Natural killer cell (primary cell): ENCODE data around the gene SYNPR. TPM values are rescaled to one million over a fixed set of nuclear protein-coding genes. Genes with fewer than 3 reads are reported as not detected.

Source experiments
- ATAC-seq, 3 donors: fragments of 150-1000 bp in 2 of 3; fragments of 200-7000 bp in 1 of 3; cut with Tn5 transposase; 1 replicate in 1 of 3; 2 replicates in 2 of 3; pipeline ENCODE4 v1.10.0; 2021; ENCODE audit warnings: mild to moderate bottlenecking in 2 of 3, moderate library complexity in 2 of 3
- DNase-seq, 2 donors: peaks; one replicate each; pipeline versions ENCODE4 v3.0.0 to v3.0.0-alpha.2; 2013 to 2021; ENCODE audit warnings: mixed read lengths in 1 of 2
- H3K27ac ChIP-seq: one replicate; pipeline ENCODE4 v1.5.1; 2013; ENCODE audit warnings: mild to moderate bottlenecking, low read length
- H3K27me3 ChIP-seq: one replicate; pipeline ENCODE4 v1.6.1; 2013; ENCODE audit warnings: low read length; ENCODE audit not compliant: control insufficient read depth, insufficient read depth
- H3K36me3 ChIP-seq: one replicate; pipeline ENCODE4 v1.6.1; 2013; ENCODE audit warnings: low read length; ENCODE audit not compliant: control insufficient read depth, insufficient read depth
- H3K4me1 ChIP-seq: one replicate; pipeline ENCODE4 v1.6.1; 2013; ENCODE audit warnings: low read length; ENCODE audit not compliant: control insufficient read depth, insufficient read depth
- H3K4me3 ChIP-seq: one replicate; pipeline ENCODE4 v1.5.1; 2013; ENCODE audit warnings: low read length
- H3K9me3 ChIP-seq: one replicate; pipeline ENCODE4 v1.6.1; 2013; ENCODE audit warnings: low read length; ENCODE audit not compliant: control insufficient read depth, insufficient read depth
- H3K27ac Mint-ChIP-seq, 2 donors: one replicate each; pipeline ENCODE4 v1.8.0; 2022; ENCODE audit warnings: mild to moderate bottlenecking in 2 of 2, mixed read lengths in 2 of 2, moderate library complexity in 1 of 2
- H3K27me3 Mint-ChIP-seq, 2 donors: one replicate each; pipeline ENCODE4 v1.8.0; 2022; ENCODE audit warnings: low read depth in 2 of 2, mixed read lengths in 2 of 2
- H3K36me3 Mint-ChIP-seq: one replicate; pipeline ENCODE4 v1.8.0; 2022; ENCODE audit warnings: mixed read lengths
- H3K4me1 Mint-ChIP-seq, 2 donors: one replicate each; pipeline ENCODE4 v1.8.0; 2022; ENCODE audit warnings: mixed read lengths in 2 of 2
- H3K4me3 Mint-ChIP-seq: one replicate; pipeline ENCODE4 v1.8.0; 2022; ENCODE audit warnings: mild to moderate bottlenecking, moderate library complexity, mixed read lengths
- H3K9me3 Mint-ChIP-seq, 2 donors: one replicate each; pipeline ENCODE4 v1.8.0; 2022; ENCODE audit warnings: mixed read lengths in 2 of 2
- WGBS: methylation state at CpG from one replicate; pipeline ENCODE4 v1.1.7; 2013; ENCODE audit warnings: missing lambda C conversion rate; ENCODE audit not compliant: insufficient coverage; 5-methylcytosine and 5-hydroxymethylcytosine counted together
- intact Hi-C: fragments of 100-400 bp; cut with micrococcal nuclease; formaldehyde crosslinking; loops from one replicate; pipeline ENCODE4 v1.14.2; 2022
- total RNA-seq, 4 donors: library from RNA; stranded (reverse); fragments of 120-200 nt in 1 of 4; gene quantifications; one replicate each; pipeline versions ENCODE4 v1.2.3 to v1.2.4, GENCODE V29; 2013 to 2022
- TF ChIP-seq, protein P1 (sequence below): fragments of 200-600 bp; IDR thresholded peaks from one replicate; pipeline ENCODE4 v1.8.0; 2022; ENCODE audit warnings: antibody characterized with exemption

Gene SYNPR
- total RNA-seq, 3 donors from 2014 or later (not counting 1 experiment from before 2014, with no cell fraction given): not detected

DNA sequence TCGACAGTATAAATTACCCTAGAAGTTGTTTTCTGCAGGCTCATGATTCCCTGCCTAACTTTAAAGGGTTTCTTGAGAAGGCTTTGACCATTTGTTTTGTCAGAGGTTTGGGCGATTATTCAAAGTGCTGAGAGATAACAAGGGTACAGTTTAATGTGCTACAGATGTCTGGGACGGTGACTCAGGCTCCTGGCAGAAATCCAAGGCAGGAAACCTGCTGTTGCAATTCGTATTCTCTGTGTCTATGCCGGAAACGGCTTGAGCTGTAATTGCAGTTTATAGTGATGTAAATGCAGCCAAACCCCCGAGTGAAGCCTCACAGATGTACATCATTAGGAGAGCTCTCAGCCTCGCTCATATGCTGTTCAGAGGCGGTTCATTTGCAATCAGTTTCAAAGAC is 65.6 kb downstream of the SYNPR start:
- Mint-ChIP-seq H3K36me3 (no peaks in the 10 kb centered on the region), H3K9me3 (peaks cover 0 to 4% of the 10 kb centered on the region in 2 donors), H3K27ac (no peak overlapping the region), H3K4me3 (no peak overlapping the region), H3K27me3 (peaks cover 0 to 2% of the 10 kb centered on the region in 2 donors), H3K4me1 (no peaks in the 10 kb centered on the region)
- H3K36me3 ChIP-seq: no peaks in the 10 kb centered on the region
- no peaks in the 10 kb centered on the region for H3K4me1 ChIP-seq
- ATAC-seq: peak in 1 of 3 donors; percentile 34
- peak in 1 of 2 donors; percentile 26 for DNase-seq
- H3K9me3 ChIP-seq: no peaks in the 10 kb centered on the region
- H3K4me3 ChIP-seq: no peak overlapping the region
- 0% methylated on average over 9 of the region's 9 CpGs for WGBS
- intact Hi-C loops: no loop called here
- H3K27ac ChIP-seq: no peak overlapping the region
- TF ChIP-seq, protein P1, sequence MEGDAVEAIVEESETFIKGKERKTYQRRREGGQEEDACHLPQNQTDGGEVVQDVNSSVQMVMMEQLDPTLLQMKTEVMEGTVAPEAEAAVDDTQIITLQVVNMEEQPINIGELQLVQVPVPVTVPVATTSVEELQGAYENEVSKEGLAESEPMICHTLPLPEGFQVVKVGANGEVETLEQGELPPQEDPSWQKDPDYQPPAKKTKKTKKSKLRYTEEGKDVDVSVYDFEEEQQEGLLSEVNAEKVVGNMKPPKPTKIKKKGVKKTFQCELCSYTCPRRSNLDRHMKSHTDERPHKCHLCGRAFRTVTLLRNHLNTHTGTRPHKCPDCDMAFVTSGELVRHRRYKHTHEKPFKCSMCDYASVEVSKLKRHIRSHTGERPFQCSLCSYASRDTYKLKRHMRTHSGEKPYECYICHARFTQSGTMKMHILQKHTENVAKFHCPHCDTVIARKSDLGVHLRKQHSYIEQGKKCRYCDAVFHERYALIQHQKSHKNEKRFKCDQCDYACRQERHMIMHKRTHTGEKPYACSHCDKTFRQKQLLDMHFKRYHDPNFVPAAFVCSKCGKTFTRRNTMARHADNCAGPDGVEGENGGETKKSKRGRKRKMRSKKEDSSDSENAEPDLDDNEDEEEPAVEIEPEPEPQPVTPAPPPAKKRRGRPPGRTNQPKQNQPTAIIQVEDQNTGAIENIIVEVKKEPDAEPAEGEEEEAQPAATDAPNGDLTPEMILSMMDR: no peak
- no peaks in the 10 kb centered on the region for H3K27me3 ChIP-seq

DNA sequence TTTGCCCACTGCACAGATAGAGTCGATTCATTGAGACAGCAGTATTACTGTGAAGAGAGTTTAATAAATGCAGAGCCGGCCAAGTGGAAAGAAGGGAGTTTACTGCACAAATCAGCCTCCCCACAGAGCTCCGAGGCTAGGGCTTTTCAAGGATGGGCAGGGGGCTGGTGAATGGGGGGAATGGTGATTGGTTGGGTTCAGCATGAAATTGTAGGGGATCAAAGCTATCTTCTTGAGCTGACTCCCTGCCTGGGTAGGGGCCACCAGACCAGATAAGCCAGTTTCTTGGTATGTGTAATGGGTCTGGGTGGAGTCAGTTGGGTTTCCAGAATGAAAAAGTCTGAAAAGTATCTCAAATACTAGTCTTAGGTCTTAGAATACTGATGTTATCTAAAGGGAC is 66.6 kb downstream of the SYNPR start:
- no peak for ATAC-seq
- TF ChIP-seq, protein P1: no peak
- Mint-ChIP-seq H3K9me3 (peaks cover 0 to 4% of the 10 kb centered on the region in 2 donors), H3K4me3 (no peak overlapping the region), H3K27me3 (peaks cover 0 to 4% of the 10 kb centered on the region in 2 donors), H3K36me3 (no peaks in the 10 kb centered on the region), H3K4me1 (no peaks in the 10 kb centered on the region), H3K27ac (no peak overlapping the region)
- Histone ChIP-seq H3K9me3 (no peaks in the 10 kb centered on the region), H3K27ac (no peak overlapping the region), H3K4me1 (no peaks in the 10 kb centered on the region), H3K36me3 (no peaks in the 10 kb centered on the region), H3K4me3 (no peak overlapping the region), H3K27me3 (no peaks in the 10 kb centered on the region)
- whole genome bisulfite sequencing: 71% methylated on average over 3 of the region's 3 CpGs
- no peak for DNase-seq
- intact Hi-C loops: no loop called here

DNA sequence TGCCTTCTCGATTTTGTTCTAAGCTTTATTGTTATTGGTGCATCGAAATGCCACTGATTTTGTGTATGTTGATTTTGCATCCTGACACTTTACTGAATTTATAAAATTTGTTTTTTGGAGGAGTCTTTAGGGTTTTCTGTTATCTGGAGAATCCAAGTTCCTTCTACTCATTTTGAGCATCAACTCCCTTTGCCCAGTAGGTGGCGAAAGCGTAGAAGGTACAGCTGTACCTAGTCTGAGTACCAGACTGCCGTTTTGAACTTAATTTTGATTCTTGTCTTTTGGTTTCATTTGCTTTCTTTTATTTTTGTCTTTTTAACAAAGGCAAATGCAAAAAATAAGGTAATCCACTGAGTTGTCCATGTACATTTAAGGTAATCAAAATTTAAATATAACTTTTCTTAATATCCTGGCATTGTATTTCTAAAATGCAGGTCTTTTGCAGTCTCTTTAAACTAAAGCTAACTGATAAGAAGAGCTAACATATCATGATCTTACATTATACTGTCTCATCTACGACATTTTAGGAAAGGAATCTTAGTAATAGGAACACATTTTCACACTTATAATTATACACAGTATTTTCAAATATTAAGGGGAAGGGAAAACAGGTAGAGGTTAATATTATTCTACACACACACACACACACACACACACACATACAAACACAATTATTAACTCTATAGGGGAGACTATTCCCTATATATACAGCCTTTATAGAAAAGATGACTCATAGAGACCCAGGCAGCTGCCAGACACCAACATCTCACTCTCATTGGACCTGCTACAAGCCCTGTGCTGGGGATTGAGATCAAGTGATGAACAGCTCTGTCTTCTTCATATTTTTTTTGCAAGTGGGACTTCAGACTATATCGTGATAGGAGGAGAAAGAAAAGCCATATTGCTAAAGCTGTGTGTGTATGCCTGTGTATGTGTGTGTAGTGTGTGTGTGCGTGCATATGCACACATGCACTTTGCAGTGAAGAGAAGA is 71.8 kb downstream of the SYNPR start:
- H3K27ac Mint-ChIP-seq: no peak overlapping the region
- TF ChIP-seq, protein P1: peak; percentile 45
- Histone ChIP-seq H3K4me1 (no peaks in the 10 kb centered on the region), H3K27ac (no peak overlapping the region), H3K27me3 (no peaks in the 10 kb centered on the region), H3K4me3 (no peak overlapping the region), H3K36me3 (no peaks in the 10 kb centered on the region), H3K9me3 (no peaks in the 10 kb centered on the region)
- 30% methylated on average over 6 of the region's 8 CpGs for WGBS
- no peaks in the 10 kb centered on the region for H3K36me3 Mint-ChIP-seq
- peaks cover 0 to 6% of the 10 kb centered on the region in 2 donors for H3K27me3 Mint-ChIP-seq
- no peaks in the 10 kb centered on the region for H3K9me3 Mint-ChIP-seq
- peak in 1 of 3 donors; percentile 47 for ATAC-seq
- intact Hi-C loops: no loop called here
- no peak overlapping the region for H3K4me3 Mint-ChIP-seq
- DNase-seq: peak in 1 of 2 donors; percentile 46
- no peaks in the 10 kb centered on the region for H3K4me1 Mint-ChIP-seq
